Measurements from ENCODE around the gene TCF4. TPM values are rescaled to one million over a fixed set of nuclear protein-coding genes. Genes with fewer than 3 reads are reported as not detected.

Gene TCF4
- total RNA-seq, 1 experiment from 2014 or later, result 143 TPM

- Histone ChIP-seq H3K4me3 (ENCODE audit: low read depth, low read length, poor library complexity, severe bottlenecking) (no peak overlapping the region), H3K36me3 (ENCODE audit: insufficient read depth, low read length, poor library complexity, severe bottlenecking) (no peaks in the 10 kb centered on the region), H3K27ac (ENCODE audit: low read depth, low read length, poor library complexity, severe bottlenecking) (no peak overlapping the region), H3K9me3 (ENCODE audit: low read depth, low read length, poor library complexity, severe bottlenecking) (no peaks in the 10 kb centered on the region), H3K4me1 (ENCODE audit: insufficient read depth, low read length, poor library complexity, severe bottlenecking) (peaks cover 12% of the 10 kb centered on the region), H3K27me3 (replicated peaks; ENCODE audit: insufficient read depth, low read depth, low read length, poor library complexity) (no peaks in the 10 kb centered on the region)
- POLR2A ChIA-PET (ENCODE audit: low non-redundant PET), result no interaction called here
- intact Hi-C loops (cut with micrococcal nuclease; ENCODE audit: unreplicated experiment), result no loop called here
- DNase-seq (ENCODE audit: low spot score), result no peak
- CTCF ChIA-PET, result no interaction called here
- TF ChIP-seq, protein P1, sequence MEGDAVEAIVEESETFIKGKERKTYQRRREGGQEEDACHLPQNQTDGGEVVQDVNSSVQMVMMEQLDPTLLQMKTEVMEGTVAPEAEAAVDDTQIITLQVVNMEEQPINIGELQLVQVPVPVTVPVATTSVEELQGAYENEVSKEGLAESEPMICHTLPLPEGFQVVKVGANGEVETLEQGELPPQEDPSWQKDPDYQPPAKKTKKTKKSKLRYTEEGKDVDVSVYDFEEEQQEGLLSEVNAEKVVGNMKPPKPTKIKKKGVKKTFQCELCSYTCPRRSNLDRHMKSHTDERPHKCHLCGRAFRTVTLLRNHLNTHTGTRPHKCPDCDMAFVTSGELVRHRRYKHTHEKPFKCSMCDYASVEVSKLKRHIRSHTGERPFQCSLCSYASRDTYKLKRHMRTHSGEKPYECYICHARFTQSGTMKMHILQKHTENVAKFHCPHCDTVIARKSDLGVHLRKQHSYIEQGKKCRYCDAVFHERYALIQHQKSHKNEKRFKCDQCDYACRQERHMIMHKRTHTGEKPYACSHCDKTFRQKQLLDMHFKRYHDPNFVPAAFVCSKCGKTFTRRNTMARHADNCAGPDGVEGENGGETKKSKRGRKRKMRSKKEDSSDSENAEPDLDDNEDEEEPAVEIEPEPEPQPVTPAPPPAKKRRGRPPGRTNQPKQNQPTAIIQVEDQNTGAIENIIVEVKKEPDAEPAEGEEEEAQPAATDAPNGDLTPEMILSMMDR (conservative IDR thresholded peaks at IDR 0.05; ENCODE audit: low read depth, low read length), result no peak
- TF ChIP-seq EZH2 (IDR thresholded peaks at IDR 0.05; ENCODE audit: borderline replicate concordance, low read depth, low read length, poor library complexity, severe bottlenecking), result no peak
- BruUV-seq (replicated peaks), result no TSS peak
These were observed 108.2 kb downstream of the TCF4 start for GRCh38 chr18:55479656-55480420.

GRCh38 chr18:55477860-55478581 is 110.0 kb downstream of the TCF4 start:
- H3K4me1 ChIP-seq (ENCODE audit: insufficient read depth, low read length, poor library complexity, severe bottlenecking), result peaks cover 13% of the 10 kb centered on the region
- H3K4me3 ChIP-seq (ENCODE audit: low read depth, low read length, poor library complexity, severe bottlenecking), result peak overlapping the region; percentile 39
- no peak for TF ChIP-seq EZH2 (IDR thresholded peaks at IDR 0.05; ENCODE audit: borderline replicate concordance, low read depth, low read length, poor library complexity, severe bottlenecking)
- TF ChIP-seq, protein P1 (conservative IDR thresholded peaks at IDR 0.05; ENCODE audit: low read depth, low read length), result no peak
- CTCF ChIA-PET, result no interaction called here
- no TSS peak for BruUV-seq (replicated peaks)
- intact Hi-C loops (cut with micrococcal nuclease; ENCODE audit: unreplicated experiment), result no loop called here
- POLR2A ChIA-PET (ENCODE audit: low non-redundant PET), result interaction anchor here (0.7 kb wide), 1 partner anchor 125 kb away, joined by 3 read pairs; no protein-coding TSS in a partner anchor
- H3K36me3 ChIP-seq (ENCODE audit: insufficient read depth, low read length, poor library complexity, severe bottlenecking), result no peaks in the 10 kb centered on the region
- H3K9me3 ChIP-seq (ENCODE audit: low read depth, low read length, poor library complexity, severe bottlenecking), result no peaks in the 10 kb centered on the region
- H3K27me3 ChIP-seq (replicated peaks; ENCODE audit: insufficient read depth, low read depth, low read length, poor library complexity), result no peaks in the 10 kb centered on the region
- H3K27ac ChIP-seq (ENCODE audit: low read depth, low read length, poor library complexity, severe bottlenecking), result peak overlapping the region; percentile 47
- no peak for DNase-seq (ENCODE audit: low spot score)

GRCh38 chr18:55477499-55477859 is 110.5 kb downstream of the TCF4 start:
- DNase-seq (ENCODE audit: low spot score), result no peak
- CTCF ChIA-PET, result no interaction called here
- no peaks in the 10 kb centered on the region for H3K27me3 ChIP-seq (replicated peaks; ENCODE audit: insufficient read depth, low read depth, low read length, poor library complexity)
- H3K9me3 ChIP-seq (ENCODE audit: low read depth, low read length, poor library complexity, severe bottlenecking), result no peaks in the 10 kb centered on the region
- no TSS peak for BruUV-seq (replicated peaks)
- H3K4me1 ChIP-seq (ENCODE audit: insufficient read depth, low read length, poor library complexity, severe bottlenecking), result peaks cover 13% of the 10 kb centered on the region
- H3K27ac ChIP-seq (ENCODE audit: low read depth, low read length, poor library complexity, severe bottlenecking), result peak overlapping the region; percentile 47
- POLR2A ChIA-PET (ENCODE audit: low non-redundant PET), result interaction anchor here (0.7 kb wide), 1 partner anchor 125 kb away, joined by 3 read pairs; no protein-coding TSS in a partner anchor
- H3K4me3 ChIP-seq (ENCODE audit: low read depth, low read length, poor library complexity, severe bottlenecking), result peak overlapping the region; percentile 39
- H3K36me3 ChIP-seq (ENCODE audit: insufficient read depth, low read length, poor library complexity, severe bottlenecking), result no peaks in the 10 kb centered on the region
- intact Hi-C loops (cut with micrococcal nuclease; ENCODE audit: unreplicated experiment), result no loop called here
- TF ChIP-seq EZH2 (IDR thresholded peaks at IDR 0.05; ENCODE audit: borderline replicate concordance, low read depth, low read length, poor library complexity, severe bottlenecking), result no peak
- TF ChIP-seq, protein P1 (conservative IDR thresholded peaks at IDR 0.05; ENCODE audit: low read depth, low read length), result no peak

Data from A673 (cell line).